ENCODE data around the gene SERPINA10.
"Not testable (repeated sequence)": the region's sequence is repeated elsewhere in the genome, so short reads cannot be mapped to it uniquely, and the experiment has no call there.

SERPINA10 gene

DNA sequence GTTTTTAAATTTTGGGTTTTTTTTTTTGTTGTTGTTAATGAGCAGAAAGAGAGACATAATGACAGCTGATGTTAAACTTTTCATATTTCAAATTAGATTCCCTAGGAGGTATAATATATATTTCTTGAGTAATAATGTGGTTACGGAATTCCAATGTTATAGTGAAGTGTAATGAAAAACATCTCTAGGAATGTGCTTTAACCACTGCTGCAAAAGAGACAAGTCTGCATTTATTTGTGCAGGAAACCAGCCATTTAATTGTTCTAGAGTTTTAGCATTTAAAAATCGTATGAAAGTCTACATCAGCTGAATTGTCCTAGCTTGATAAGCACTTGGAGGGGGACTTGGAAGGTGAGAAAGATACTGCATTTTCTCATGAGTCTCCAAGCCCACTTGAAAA lies 14.3 kb downstream of the SERPINA10 start:
- no peak for DNase-seq

DNA sequence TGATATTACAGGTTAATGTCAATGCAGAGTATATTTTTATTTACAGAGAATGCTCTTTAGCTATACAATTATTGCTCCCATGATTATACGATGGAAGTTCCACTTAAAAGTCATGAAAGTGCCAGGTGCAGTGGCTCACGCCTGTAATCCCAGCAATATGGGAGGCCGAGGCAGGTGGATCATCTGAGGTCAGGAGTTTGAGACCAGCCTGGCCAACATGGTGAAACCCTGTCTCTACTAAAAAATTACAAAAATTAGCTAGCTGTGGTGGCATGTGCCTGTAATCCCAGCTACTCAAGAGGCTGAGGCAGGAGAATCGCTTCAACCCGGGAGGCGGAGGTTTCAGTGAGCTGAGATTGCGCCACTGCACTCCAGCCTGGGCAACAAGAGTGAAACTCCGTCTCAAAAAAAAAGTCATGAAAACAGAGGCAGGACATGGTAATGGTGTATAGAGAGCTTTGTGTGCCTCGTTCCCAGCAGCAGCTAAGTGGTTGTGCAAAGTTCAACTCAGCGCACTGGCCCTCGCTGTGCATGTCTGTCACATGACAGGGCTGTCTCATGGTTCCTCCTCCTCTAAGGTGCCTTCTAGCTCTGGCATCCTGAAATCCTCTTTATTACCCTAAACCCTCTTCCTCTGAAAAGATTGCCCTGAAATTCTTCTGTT lies 16.0 kb downstream of the SERPINA10 start:
- not testable (repeated sequence) for DNase-seq

DNA sequence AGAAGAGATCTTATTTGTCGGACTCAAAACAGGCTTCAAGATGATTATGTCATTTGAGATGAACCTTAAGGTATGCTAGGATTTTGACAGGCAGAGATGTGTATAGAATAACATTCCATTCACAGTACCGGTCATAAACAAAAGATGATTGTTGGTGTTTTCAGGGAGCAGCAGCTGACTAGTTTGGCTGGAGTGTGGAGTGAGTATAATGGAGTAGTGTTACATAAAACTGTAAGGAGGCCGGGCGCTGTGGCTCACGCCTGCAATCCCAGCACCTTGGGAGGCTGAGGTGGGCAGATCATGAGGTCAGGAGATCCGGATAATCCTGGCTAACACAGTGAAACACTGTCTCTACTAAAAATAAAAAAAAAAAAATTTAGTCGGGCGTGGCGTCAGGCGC lies 23.9 kb downstream of the SERPINA10 start:
- no peak for DNase-seq

DNA sequence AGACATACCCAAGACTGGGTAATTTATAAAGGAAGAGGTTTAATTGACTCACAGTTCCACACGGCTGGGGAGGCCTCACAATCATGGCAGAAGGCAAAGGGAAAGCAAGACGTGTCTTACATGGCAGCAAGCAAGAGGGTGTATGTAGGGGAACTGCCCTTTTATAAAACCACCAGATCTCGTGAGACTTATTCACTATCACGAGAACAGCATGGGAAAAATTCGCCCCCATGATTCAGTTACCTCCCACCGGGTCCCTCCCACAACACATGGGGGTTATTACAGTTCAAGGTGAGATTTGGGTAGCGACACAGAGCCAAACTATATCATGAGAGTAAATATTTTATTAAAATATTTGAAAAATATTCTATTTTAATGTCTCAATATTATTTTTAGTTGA lies 24.5 kb downstream of the SERPINA10 start:
- not testable (repeated sequence) for DNase-seq

DNA sequence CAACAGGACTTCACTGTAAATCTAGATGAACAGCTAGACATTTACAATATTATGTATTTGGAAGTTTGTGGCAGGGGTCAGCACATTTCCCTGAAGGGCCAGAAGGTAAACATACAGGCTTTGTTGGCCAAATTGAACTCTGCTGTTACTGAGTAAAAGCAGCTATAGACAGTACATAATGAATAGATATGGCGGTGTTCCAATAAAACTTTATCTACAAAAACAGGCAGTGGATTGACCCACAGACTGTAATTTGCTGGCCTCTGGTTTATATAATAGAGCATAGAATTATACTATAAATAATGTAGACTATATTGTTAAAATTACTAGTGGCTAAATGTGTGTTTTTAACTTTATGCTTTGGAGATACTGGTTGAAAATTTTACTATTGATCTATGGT lies 25.7 kb downstream of the SERPINA10 start:
- DNase-seq, result no peak

DNA sequence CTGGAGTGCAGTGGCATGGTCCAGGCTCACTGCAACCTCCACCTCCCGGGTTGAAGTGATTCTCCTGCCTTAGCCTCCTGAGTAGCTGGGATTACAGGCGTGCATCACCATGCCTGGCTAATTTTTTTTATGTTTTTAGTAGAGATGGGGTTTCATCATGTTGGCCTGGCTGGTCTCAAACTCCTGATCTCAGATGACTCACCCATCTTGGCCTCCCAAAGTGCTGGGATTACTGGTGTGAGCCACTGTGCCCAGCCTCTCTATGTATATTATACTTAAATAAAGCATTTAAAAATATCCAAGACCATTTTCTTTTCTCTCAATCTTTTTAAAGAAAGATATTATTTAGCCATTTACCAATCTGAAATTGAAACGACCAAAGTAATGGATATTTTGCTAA lies 28.9 kb downstream of the SERPINA10 start:
- DNase-seq, result not testable (repeated sequence)

DNA sequence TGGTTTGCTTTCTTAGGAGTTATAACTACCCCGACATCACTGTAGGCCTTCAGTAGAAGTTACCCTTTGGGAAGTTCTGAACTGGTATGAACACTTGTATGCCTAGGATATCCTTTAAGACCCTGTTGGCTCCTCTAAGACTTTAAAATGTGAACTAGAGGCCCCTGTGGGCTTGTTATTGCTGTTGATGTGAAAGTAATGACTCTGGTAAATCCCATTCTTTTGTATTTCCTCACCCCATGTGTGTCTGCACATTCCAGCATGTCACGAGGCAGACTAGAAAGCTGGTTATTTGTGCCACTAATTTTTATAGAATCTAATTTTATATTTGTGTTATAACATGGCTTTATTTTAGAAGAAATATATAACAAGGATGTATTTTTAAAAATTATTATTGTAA lies 48.9 kb downstream of the SERPINA10 start:
- no peak for DNase-seq

DNA sequence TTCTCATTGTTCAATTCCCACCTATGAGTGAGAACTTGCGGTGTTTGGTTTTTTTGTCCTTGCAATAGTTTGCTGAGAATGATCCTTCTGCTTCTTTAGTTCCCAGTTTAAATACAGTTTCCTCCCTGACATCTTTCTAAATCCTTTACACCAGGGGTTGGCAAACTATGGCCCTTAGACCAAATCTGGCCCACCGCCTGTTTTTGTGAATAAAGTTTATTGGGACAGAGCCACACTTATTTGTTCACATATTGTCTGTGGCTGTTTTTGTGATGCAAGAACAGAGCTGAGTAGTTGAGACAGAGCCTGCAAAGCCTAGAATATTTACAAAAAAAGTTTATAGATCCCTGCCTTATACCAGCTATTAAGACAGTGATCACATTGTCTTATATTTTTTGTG lies 53.7 kb downstream of the SERPINA10 start:
- DNase-seq, result no peak

DNA sequence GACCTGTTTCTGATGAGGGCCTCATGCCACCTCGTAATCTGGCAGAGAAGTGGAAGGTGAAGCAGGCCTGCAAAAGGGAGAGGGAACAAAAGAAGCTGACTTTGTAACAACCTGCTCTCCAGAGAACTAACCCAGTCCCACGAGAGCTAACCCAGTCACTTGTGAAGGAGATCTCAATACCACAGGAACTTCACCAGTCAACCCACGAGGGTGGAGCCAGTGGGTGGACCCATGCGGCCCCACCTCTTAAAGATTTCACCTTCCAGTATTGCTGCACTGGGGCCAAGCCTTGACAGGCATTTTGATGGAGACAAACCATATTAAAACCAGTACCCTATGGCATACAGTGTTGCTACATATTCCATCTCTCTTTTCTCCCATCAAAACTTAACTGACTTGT lies 55.1 kb downstream of the SERPINA10 start:
- DNase-seq, result no peak

DNA sequence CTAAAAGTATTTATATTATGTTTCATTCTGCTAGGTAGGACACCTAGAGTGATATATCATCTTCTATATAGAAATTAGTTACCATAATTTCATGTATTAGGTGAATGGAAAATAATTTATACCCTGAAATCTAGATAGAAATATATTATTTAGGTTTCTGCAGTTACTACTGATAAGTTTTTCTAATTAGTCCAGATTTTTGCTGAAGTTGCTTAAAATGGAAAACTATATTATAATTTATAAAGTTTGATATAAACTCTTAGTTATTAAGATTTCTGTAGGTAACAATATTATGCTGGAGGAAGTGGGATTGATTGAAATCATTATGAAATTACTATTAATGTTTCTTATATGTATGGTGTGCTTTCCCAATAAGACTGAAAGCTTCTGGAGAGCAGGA lies 56.0 kb downstream of the SERPINA10 start:
- no peak for DNase-seq
